ENCODE results near the gene PODN. TPM values are rescaled to one million over a fixed set of nuclear protein-coding genes. Genes with fewer than 3 reads are reported as not detected.
A peak's percentile ranks its signal among the peaks of the same experiment; 100 is the strongest.

PODN gene
- total and polyA plus RNA-seq, 2 of the 4 experiments (the other 2 are of a cell fraction), result 0.54 to 6.2 TPM

GRCh38 chr1:53043271-53043670, 18.7 kb upstream of the PODN start:
- H2AK9ac ChIP-seq (replicated peaks; ENCODE audit: low read depth, low read length, poor library complexity), result no peak overlapping the region
- peaks cover 16% of the 10 kb centered on the region for H3K36me3 ChIP-seq (ENCODE audit: control insufficient read depth, insufficient read depth, low read length)
- POLR2A ChIA-PET (ENCODE audit: unreplicated experiment), result interaction anchor here (0.9 kb wide), 1 partner anchor 11 kb away, joined by 3 read pairs; no protein-coding TSS in a partner anchor
- H2AK5ac ChIP-seq (ENCODE audit: low read depth, low read length), result no peak overlapping the region
- H3K4me1 ChIP-seq (ENCODE audit: control insufficient read depth, insufficient read depth, low read length), result peaks cover 12% of the 10 kb centered on the region
- intact Hi-C loops (cut with micrococcal nuclease), result no loop called here
- DNase-seq, result peak; percentile 93
- CTCF ChIA-PET, result interaction anchor here (0.6 kb wide), 1 partner anchor 398 kb away, joined by 6 read pairs; no protein-coding TSS in a partner anchor
- peak overlapping the region; percentile 7; the same call in 1 of the 2 replicates for H3K23ac ChIP-seq (ENCODE audit: low read depth, low read length)
- no peaks in the 10 kb centered on the region for H3K27me3 ChIP-seq (ENCODE audit: control insufficient read depth, insufficient read depth, low read length)
- dilution Hi-C loops (cut with HindIII; ENCODE audit: low sequenced_read_pairs, unreplicated experiment), result no loop called here
- peaks cover 2 to 42% of the 10 kb centered on the region in 2 experiments; a peak in 3 of 4 replicates for H3K79me1 ChIP-seq (ENCODE audit: low read depth in 1 of 2, low read length in 2 of 2)
- peak overlapping the region; percentile 23; the same call in 1 of the 2 replicates for H4K5ac ChIP-seq (ENCODE audit: low read depth, low read length)
- H3K18ac ChIP-seq (ENCODE audit: low read depth, low read length), result peak overlapping the region; percentile 43; the same call in 1 of the 2 replicates
- peak overlapping the region in 1 of 2 experiments; percentile 83; a peak in 1 of 4 replicates for H4K8ac ChIP-seq (ENCODE audit: low read depth in 2 of 2, low read length in 2 of 2)
- peak; percentile 87 for ATAC-seq (ENCODE audit: low read depth)
- peak overlapping the region; percentile 78 for H2BK20ac ChIP-seq (ENCODE audit: low read depth, low read length)
- in situ Hi-C loops (cut with MboI; ENCODE audit: low sequenced_read_pairs), result no loop called here
- peak overlapping the region; percentile 14; the same call in 1 of the 2 replicates for H3K14ac ChIP-seq (replicated peaks; ENCODE audit: low read depth, low read length)
- H2BK15ac ChIP-seq (ENCODE audit: low read depth, low read length), result no peak overlapping the region; the same call in 2 of the 3 replicates
- H4K91ac ChIP-seq (ENCODE audit: insufficient read depth, low read depth, low read length), result peak overlapping the region; percentile 13
- peak overlapping the region; percentile 90 for H2BK5ac ChIP-seq (ENCODE audit: low read depth, low read length, poor library complexity, severe bottlenecking)
- no peaks in the 10 kb centered on the region for H4K20me1 ChIP-seq (ENCODE audit: insufficient read depth, low read length)
- no peak overlapping the region for H3K4me3 ChIP-seq (ENCODE audit: insufficient read depth, low read depth, low read length)
- no peak overlapping the region for H3K27ac ChIP-seq (ENCODE audit: insufficient read depth, low read length)
- no peak overlapping the region for H2AFZ ChIP-seq (replicated peaks; ENCODE audit: low read length, poor library complexity)
- H3K56ac ChIP-seq (ENCODE audit: extremely low read depth, insufficient read depth, low read length), result no peak overlapping the region
- TF ChIP-seq FOS (IDR thresholded peaks at IDR 0.05; ENCODE audit: low read depth, low read length) (peak; percentile 36; the same call in 1 of the 2 replicates), CHD1 (IDR thresholded peaks at IDR 0.05; ENCODE audit: low read depth, low read length) (no peak), CEBPB (IDR thresholded peaks at IDR 0.05; ENCODE audit: low read depth, low read length) (0 out of 2 replicates have a peak, but pooled peaks have one; percentile 35)
- no peak overlapping the region for H3K9ac ChIP-seq (ENCODE audit: low read depth, low read length)
- peaks cover 11% of the 10 kb centered on the region for H3K9me1 ChIP-seq (ENCODE audit: insufficient read depth, low read length)
- H3K9me3 ChIP-seq (ENCODE audit: control insufficient read depth, insufficient read depth, low read length), result no peaks in the 10 kb centered on the region
- peak overlapping the region; percentile 26; the same call in 1 of the 2 replicates for H3K4ac ChIP-seq (ENCODE audit: low read depth, low read length)
- H2BK120ac ChIP-seq (ENCODE audit: low read depth, low read length), result peak overlapping the region; percentile 50
- peak overlapping the region; percentile 48; the same call in 1 of the 2 replicates for H3K4me2 ChIP-seq (ENCODE audit: low read depth, low read length)
- BruUV-seq (replicated peaks), result no TSS peak
